SK-N-SH treated with all-trans-retinoic acid at 6 μM for 48 hours (cell line): ENCODE results near the gene CRYBG1.

Experiments
- ESRRG ChIP-seq: fragments of 250-450 bp; sonication (Bioruptor Pico); IDR thresholded peaks from 2 replicates; pipeline ENCODE4 v1.6.1; 2021; ENCODE audit warnings: mild to moderate bottlenecking
- ISL1 ChIP-seq: fragments of 250-450 bp; sonication (Bioruptor Pico); IDR thresholded peaks from 2 replicates; pipeline ENCODE4 v2.1.2; 2022; ENCODE audit warnings: mild to moderate bottlenecking, moderate library complexity
- OSR1 ChIP-seq: fragments of 250-450 bp; sonication (Bioruptor Pico); IDR thresholded peaks from 2 replicates; pipeline ENCODE4 v1.8.0; 2022; ENCODE audit warnings: moderate library complexity, mild to moderate bottlenecking, inconsistent platforms
- PATZ1 ChIP-seq: fragments of 250-450 bp; sonication (Bioruptor Pico); IDR thresholded peaks from 2 replicates; pipeline ENCODE4 v1.8.0; 2020; ENCODE audit warnings: mild to moderate bottlenecking, moderate library complexity, borderline replicate concordance
- POU6F1 ChIP-seq: fragments of 250-450 bp; sonication (Bioruptor Pico); IDR thresholded peaks from 2 replicates; pipeline ENCODE4 v1.8.0; 2021; ENCODE audit warnings: low read depth, mild to moderate bottlenecking, moderate library complexity, borderline replicate concordance
- PPARA ChIP-seq: fragments of 250-450 bp; sonication (Bioruptor Pico); IDR thresholded peaks from 2 replicates; pipeline ENCODE4 v1.5.0; 2020; ENCODE audit warnings: mild to moderate bottlenecking, borderline replicate concordance
- ZC3H10 ChIP-seq: fragments of 250-450 bp; sonication (Bioruptor Pico); IDR thresholded peaks from 2 replicates; pipeline ENCODE4 v1.5.1; 2021; ENCODE audit warnings: mild to moderate bottlenecking, moderate library complexity
- ZFP3 ChIP-seq: fragments of 250-450 bp; sonication (Bioruptor Pico); IDR thresholded peaks from 2 replicates; pipeline ENCODE4 v1.5.0; 2020; ENCODE audit warnings: mild to moderate bottlenecking, moderate library complexity
- ZFP30 ChIP-seq: fragments of 450-650 bp; formaldehyde crosslinking; IDR thresholded peaks from 2 replicates; pipeline ENCODE4 v1.5.0; 2022; ENCODE audit warnings: mild to moderate bottlenecking, moderate library complexity
- ZNF565 ChIP-seq: fragments of 450-650 bp; formaldehyde crosslinking; conservative IDR thresholded peaks from 2 replicates; pipeline ENCODE4 v1.5.0; 2020; ENCODE audit warnings: low read depth, mild to moderate bottlenecking, moderate library complexity
- ZNF70 ChIP-seq: fragments of 450-650 bp; formaldehyde crosslinking; IDR thresholded peaks from 2 replicates; pipeline ENCODE4 v1.5.0; 2020; ENCODE audit warnings: mild to moderate bottlenecking, moderate library complexity
- ZNF8 ChIP-seq: fragments of 450-650 bp; formaldehyde crosslinking; IDR thresholded peaks from 2 replicates; pipeline ENCODE4 v1.5.0; 2020; ENCODE audit warnings: mild to moderate bottlenecking, moderate library complexity

GRCh38 chr6:106614166-106614565 lies 253.6 kb downstream of the CRYBG1 start:
- TF ChIP-seq OSR1 (CRISPR knock-in tag) (no peak), ZNF565 (CRISPR knock-in tag) (no peak), ISL1 (CRISPR knock-in tag) (no peak), POU6F1 (no peak), PATZ1 (CRISPR knock-in tag) (no peak), ZNF70 (CRISPR knock-in tag) (no peak), ZNF8 (no peak), PPARA (CRISPR knock-in tag) (no peak), ZFP30 (CRISPR knock-in tag) (no peak), ZFP3 (CRISPR knock-in tag) (no peak), ESRRG (CRISPR knock-in tag) (no peak), ZC3H10 (CRISPR knock-in tag) (no peak)
